Measurements from ENCODE around the gene CTDP1. TPM values are rescaled to one million over a fixed set of nuclear protein-coding genes. Genes with fewer than 3 reads are reported as not detected.

The CTDP1 gene
- total RNA-seq, 2 experiments from 2014 or later = 11.9 to 15.4 TPM

- H3K27ac ChIP-seq (ENCODE audit: low read depth, low read length, poor library complexity, severe bottlenecking) = no peak overlapping the region
- no peaks in the 10 kb centered on the region for H3K4me1 ChIP-seq (ENCODE audit: insufficient read depth, low read length, poor library complexity, severe bottlenecking)
- intact Hi-C loops (cut with micrococcal nuclease; ENCODE audit: unreplicated experiment) = no loop called here
- H3K9me2 ChIP-seq (ENCODE audit: insufficient read depth, low read length) = no peaks in the 10 kb centered on the region
- no peaks in the 10 kb centered on the region for H3K36me3 ChIP-seq (ENCODE audit: insufficient read depth, low read length)
- no peak for DNase-seq (ENCODE audit: low spot score)
- H2AFZ ChIP-seq (ENCODE audit: low read length) = no peak overlapping the region
- no peaks in the 10 kb centered on the region for H3K9me3 ChIP-seq (ENCODE audit: low read length)
- ChIA-PET CTCF (ENCODE audit: unreplicated experiment) (no interaction called here), POLR2A (no interaction called here)
- TF ChIP-seq EZH2phosphoT487 (IDR thresholded peaks at IDR 0.05; ENCODE audit: borderline replicate concordance, low read depth, low read length) = no peak
- TF ChIP-seq CTCF (conservative IDR thresholded peaks at IDR 0.05; ENCODE audit: low read length) = no peak
- H3K4me2 ChIP-seq (ENCODE audit: low read length) = no peak overlapping the region
- H3K79me2 ChIP-seq (ENCODE audit: insufficient read depth, low read depth, low read length) = no peaks in the 10 kb centered on the region
- H4K20me1 ChIP-seq (ENCODE audit: insufficient read depth, low read length) = no peaks in the 10 kb centered on the region
- H3K4me3 ChIP-seq (ENCODE audit: low read depth, low read length, poor library complexity, severe bottlenecking) = no peak overlapping the region
- no TSS peak for BruUV-seq (replicated peaks)
Observed at GRCh38 chr18:79760881-79761280, 81.3 kb downstream of the CTDP1 start.

GRCh38 chr18:79763407-79763806 lies 83.8 kb downstream of the CTDP1 start:
- Histone ChIP-seq H4K20me1 (ENCODE audit: insufficient read depth, low read length) (no peaks in the 10 kb centered on the region), H3K9me2 (ENCODE audit: insufficient read depth, low read length) (no peaks in the 10 kb centered on the region), H3K9me3 (ENCODE audit: low read length) (no peaks in the 10 kb centered on the region), H3K4me3 (ENCODE audit: low read depth, low read length, poor library complexity, severe bottlenecking) (no peak overlapping the region), H3K4me2 (ENCODE audit: low read length) (no peak overlapping the region), H3K27ac (ENCODE audit: low read depth, low read length, poor library complexity, severe bottlenecking) (no peak overlapping the region), H3K36me3 (ENCODE audit: insufficient read depth, low read length) (no peaks in the 10 kb centered on the region), H2AFZ (ENCODE audit: low read length) (no peak overlapping the region), H3K4me1 (ENCODE audit: insufficient read depth, low read length, poor library complexity, severe bottlenecking) (no peaks in the 10 kb centered on the region), H3K79me2 (ENCODE audit: insufficient read depth, low read depth, low read length) (no peaks in the 10 kb centered on the region)
- ChIA-PET POLR2A (no interaction called here), CTCF (ENCODE audit: unreplicated experiment) (no interaction called here)
- BruUV-seq (replicated peaks) = no TSS peak
- intact Hi-C loops (cut with micrococcal nuclease; ENCODE audit: unreplicated experiment) = no loop called here
- TF ChIP-seq EZH2phosphoT487 (IDR thresholded peaks at IDR 0.05; ENCODE audit: borderline replicate concordance, low read depth, low read length) = no peak
- no peak for TF ChIP-seq CTCF (conservative IDR thresholded peaks at IDR 0.05; ENCODE audit: low read length)
- no peak for DNase-seq (ENCODE audit: low spot score)

GRCh38 chr18:79764131-79764530 lies 84.5 kb downstream of the CTDP1 start:
- ChIA-PET POLR2A (no interaction called here), CTCF (ENCODE audit: unreplicated experiment) (no interaction called here)
- Histone ChIP-seq H4K20me1 (ENCODE audit: insufficient read depth, low read length) (no peaks in the 10 kb centered on the region), H3K4me3 (ENCODE audit: low read depth, low read length, poor library complexity, severe bottlenecking) (no peak overlapping the region), H3K36me3 (ENCODE audit: insufficient read depth, low read length) (no peaks in the 10 kb centered on the region), H3K9me2 (ENCODE audit: insufficient read depth, low read length) (no peaks in the 10 kb centered on the region), H3K4me1 (ENCODE audit: insufficient read depth, low read length, poor library complexity, severe bottlenecking) (no peaks in the 10 kb centered on the region), H3K27ac (ENCODE audit: low read depth, low read length, poor library complexity, severe bottlenecking) (no peak overlapping the region), H3K9me3 (ENCODE audit: low read length) (no peaks in the 10 kb centered on the region), H3K79me2 (ENCODE audit: insufficient read depth, low read depth, low read length) (no peaks in the 10 kb centered on the region), H2AFZ (ENCODE audit: low read length) (no peak overlapping the region), H3K4me2 (ENCODE audit: low read length) (no peak overlapping the region)
- TF ChIP-seq EZH2phosphoT487 (IDR thresholded peaks at IDR 0.05; ENCODE audit: borderline replicate concordance, low read depth, low read length) (no peak), CTCF (conservative IDR thresholded peaks at IDR 0.05; ENCODE audit: low read length) (no peak)
- DNase-seq (ENCODE audit: low spot score) = no peak
- no TSS peak for BruUV-seq (replicated peaks)
- intact Hi-C loops (cut with micrococcal nuclease; ENCODE audit: unreplicated experiment) = no loop called here
